HG03103 (cell line): ENCODE data around the gene FNIP2.

Experiments used
- ATAC-seq: cut with Tn5 transposase; IDR thresholded peaks from one replicate; pipeline ENCODE4 v1.9.1; 2021; ENCODE audit warnings: low read depth; ENCODE audit not compliant: unreplicated experiment

Gene FNIP2

DNA sequence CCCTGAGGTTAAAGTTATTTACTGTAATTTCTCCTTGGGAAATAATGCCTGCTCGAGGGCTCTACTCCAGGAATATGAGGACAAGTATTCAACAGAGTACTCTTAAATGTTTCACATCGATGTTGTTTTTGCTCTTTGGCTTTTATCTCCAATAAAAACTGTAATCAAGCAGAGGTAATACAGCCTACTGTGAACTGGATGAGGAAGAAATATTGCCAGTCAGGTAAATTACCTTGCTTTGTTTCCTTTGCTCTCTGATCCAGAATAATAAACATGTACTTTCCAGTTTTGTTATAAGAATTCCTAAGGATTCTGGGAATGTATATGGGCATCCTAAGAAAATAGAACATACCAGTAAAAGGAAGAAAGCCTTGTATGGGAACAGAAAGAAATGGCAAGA, 60.4 kb downstream of the FNIP2 start:
- no peak for ATAC-seq

- ATAC-seq, result no peak
Observed at GRCh38 chr4:158833602-158834001, 64.8 kb downstream of the FNIP2 start.

DNA sequence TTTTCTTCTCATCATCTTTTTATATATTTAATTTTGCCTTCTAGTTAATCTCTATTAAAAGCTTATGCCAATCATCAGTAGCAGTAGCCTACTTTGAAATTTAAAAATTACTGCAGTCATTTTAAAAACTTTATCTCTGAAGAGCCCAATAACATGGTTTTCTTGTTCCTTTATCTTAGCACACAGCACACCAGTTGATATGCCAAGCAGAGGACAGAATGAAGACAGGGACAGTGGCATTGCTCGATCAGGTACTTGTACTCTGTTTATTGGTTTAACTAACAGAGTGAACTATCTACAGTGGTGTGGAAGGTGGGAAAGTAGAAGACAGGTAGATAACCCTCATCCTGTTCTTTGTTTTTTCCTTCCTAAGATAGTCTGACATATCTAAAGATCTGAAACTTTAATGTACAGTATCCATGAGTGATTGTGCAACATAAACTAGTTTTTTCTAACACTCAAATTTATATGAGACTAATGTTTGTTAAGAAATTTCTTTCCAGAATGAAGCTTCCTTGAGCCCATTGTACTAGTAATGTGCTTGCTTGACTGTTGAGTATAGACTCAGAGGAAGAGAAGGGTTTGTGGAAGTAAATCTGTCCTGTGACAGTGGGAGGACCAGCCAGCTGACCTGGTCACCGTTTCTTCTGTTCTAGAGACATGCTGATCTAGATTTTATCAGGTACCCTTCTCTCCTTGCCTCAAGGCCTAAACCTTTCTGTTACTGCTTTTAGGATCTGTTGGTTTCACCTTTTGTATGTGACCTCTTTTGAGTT, 66.6 kb downstream of the FNIP2 start:
- no peak for ATAC-seq

DNA sequence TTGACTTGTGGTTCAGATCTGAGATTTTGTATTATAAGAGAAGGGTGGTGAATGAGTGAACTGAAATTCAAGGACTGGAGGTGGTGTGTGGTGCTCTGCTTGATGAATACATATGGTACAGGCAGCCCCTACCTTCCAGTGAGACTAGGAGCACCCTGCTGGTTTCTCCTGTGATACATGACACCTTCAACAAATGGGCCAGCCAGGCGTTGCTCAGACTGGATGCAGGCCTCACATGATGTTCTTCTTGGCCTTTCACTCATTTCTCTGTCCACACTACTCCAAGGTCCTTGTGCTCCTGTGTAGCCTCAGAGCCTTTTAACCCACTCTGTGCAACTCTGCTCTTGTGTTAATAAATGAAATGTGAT, 67.2 kb downstream of the FNIP2 start:
- ATAC-seq, result no peak

DNA sequence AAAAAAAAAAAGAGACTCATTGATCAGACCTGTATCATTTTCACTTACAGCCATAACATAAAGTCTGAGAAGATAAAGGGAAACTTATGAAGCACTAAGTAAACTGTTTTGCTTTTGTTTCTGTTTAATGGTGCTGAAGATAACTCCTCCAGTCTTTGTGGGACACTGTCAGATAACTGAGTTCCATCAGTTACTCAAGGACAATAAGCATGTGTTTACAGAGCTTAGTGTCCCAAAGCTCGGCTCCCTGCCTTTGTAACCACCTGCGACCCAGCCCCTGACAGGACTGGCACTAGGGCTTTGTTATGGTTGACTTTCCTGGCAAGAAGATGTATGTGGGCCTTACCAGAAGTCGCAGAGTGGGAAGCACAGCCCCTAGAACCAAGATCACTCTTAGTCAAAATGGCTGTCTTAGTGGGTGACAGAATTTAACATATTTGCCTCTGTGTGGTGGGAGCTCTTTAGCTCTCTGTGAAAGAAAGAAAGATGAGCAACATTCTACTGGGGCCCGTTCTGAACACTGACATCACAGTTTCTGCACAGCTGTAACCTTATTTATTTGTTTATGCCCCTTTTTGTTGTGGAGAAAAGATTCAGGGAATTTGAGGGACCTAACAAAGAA, 68.1 kb downstream of the FNIP2 start:
- ATAC-seq, result no peak

DNA sequence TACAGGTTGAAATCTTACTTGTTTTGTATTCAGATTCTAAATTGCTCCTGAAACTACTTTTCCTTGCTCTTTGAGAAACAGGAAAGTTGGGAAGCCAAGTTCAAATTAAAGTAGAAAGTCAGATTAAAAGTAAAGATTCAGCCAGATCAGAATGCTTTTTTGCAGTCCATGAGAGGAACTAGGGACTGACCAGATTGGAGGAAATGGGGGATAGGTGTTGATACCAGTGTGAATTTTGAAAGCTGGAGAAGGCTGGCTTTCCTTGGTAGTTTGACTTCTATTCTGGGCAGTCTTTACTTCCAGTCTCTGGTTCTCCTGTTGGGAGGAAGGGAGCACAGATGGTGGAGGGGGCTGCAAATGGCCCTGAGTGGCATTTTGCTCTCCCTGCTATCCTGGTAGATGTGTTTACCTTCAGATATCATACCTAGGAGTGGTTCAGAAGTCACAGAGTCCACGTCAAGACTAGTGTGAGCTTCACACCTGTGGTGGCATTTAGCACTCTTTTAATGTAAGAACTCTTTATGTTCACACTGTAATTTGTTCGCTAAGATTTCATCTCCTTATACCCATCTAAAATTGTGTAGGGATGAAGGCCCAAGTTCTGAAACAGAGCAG, 68.8 kb downstream of the FNIP2 start:
- ATAC-seq, result no peak

GRCh38 chr4:158840131-158840530, 71.3 kb downstream of the FNIP2 start:
- ATAC-seq, result no peak

- ATAC-seq, result no peak
Observed at GRCh38 chr4:158841540-158841939, 72.7 kb downstream of the FNIP2 start.

GRCh38 chr4:158845311-158846041, 76.7 kb downstream of the FNIP2 start:
- ATAC-seq, result no peak

DNA sequence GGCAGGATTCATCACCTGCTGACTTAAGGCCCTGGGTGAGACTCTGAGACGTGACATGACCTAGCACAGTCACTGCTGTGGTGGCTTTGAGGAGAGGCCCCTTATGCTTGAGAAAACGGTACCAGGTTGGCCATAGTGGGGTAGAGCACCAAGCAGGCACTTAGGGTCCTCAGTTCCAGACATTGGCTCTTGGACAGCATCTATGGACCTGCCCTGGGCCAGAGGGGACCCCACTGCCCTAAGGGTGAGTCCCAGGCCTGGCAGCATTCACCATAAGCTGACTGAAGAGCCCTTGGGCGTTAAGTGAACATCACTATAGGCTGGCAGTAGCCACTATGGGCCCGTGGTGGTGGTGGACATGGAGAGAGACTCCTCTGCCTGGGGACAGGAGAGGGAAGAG, 78.7 kb downstream of the FNIP2 start:
- no peak for ATAC-seq

DNA sequence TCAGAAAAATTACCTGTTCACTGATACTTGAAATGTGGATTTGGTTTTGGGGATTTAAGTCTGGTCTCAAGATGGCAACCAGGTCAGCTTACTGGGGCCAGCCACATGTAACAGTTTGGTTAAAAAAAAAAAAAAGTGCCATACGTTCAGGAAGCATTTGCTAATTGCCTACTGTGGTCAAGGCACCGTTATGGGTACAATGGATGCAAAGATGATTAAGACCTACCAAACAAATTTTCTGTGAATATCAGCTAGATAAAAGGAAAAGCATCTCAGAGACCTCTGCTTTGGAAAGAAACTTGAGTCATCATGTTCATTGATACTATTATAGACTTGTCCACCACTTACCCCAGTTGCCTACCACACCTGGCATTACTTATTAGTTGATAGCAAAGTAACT, 80.9 kb downstream of the FNIP2 start:
- no peak for ATAC-seq

DNA sequence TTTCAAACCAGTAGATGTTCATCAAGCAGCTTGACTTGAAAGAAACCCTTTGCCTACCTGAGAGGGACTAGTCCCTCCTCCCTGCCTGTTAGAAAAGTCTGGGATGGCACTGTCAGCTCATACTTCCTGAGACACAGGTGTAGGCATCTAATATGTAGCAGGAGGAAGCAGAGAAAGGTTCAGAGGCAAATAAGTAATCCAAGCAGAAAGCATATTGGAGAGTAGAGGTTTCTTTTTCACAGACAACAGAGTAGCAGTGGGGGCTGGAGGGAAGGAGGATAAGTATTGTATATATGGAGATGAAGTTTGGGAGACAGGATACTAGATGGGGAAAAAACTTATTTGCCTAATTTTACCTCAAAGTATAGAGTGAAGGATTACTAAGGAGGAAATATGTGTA, 81.5 kb downstream of the FNIP2 start:
- no peak for ATAC-seq

DNA sequence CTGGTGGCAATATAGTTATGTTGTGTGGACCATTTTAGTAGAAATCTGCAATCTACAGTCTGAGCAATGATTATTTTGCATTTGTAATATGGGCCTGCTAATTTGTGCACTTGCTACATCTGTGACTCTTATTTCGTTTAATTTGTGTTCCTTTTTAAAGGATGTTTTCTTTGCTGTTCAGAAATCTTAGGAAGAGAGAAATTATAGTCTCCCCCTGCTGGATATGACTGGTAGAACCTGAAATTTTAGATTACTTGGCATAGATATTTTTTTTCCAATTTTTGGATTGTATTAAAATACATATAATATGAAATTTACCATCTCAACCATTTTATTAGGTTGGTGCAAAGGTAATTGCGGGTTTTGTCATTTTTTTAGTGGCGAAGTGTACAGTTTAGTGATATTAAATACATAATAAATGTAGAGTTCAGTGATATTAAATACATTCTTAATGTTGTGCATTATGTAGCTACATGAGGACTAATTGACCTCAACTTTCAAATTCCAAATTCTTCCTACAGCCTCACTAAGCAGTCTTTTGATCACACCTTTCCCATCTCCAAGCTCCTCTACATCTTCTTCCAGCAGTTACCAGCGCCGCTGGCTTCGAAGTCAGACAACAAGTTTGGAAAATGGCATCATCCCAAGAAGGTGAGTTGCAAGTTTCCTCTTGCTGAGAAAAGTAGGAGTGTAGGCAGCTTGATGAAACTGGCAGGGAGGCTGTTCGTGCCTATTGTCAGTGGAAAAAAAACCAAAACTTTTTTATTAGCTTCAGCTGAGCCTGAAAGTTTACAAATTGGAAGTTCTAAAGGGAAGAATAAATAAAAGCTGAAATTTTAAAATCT, 82.2 kb downstream of the FNIP2 start:
- no peak for ATAC-seq

DNA sequence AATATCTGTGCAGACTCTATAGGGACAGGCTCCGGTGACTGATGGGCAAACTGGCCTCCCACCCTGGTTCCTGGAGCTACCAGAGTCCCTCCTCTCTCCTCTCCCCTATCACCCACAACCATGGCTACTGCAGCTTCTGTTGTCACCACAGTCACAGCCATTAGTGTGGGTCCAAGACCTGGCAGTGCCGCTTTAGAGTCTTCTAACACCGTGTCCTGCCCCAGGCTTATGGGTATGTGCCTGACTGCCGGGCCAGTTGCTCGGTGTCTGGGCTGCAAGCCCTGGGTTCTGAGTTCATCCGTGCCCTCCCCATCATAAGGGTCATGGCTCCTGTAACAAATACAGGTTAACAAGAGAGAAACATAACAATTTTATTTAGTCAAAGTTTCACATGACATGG, 85.4 kb downstream of the FNIP2 start:
- ATAC-seq, result no peak

- ATAC-seq, result peak; percentile 79
Observed at GRCh38 chr4:158856852-158857251, 88.0 kb downstream of the FNIP2 start.

GRCh38 chr4:158857951-158858350, 89.1 kb downstream of the FNIP2 start:
- ATAC-seq, result no peak

DNA sequence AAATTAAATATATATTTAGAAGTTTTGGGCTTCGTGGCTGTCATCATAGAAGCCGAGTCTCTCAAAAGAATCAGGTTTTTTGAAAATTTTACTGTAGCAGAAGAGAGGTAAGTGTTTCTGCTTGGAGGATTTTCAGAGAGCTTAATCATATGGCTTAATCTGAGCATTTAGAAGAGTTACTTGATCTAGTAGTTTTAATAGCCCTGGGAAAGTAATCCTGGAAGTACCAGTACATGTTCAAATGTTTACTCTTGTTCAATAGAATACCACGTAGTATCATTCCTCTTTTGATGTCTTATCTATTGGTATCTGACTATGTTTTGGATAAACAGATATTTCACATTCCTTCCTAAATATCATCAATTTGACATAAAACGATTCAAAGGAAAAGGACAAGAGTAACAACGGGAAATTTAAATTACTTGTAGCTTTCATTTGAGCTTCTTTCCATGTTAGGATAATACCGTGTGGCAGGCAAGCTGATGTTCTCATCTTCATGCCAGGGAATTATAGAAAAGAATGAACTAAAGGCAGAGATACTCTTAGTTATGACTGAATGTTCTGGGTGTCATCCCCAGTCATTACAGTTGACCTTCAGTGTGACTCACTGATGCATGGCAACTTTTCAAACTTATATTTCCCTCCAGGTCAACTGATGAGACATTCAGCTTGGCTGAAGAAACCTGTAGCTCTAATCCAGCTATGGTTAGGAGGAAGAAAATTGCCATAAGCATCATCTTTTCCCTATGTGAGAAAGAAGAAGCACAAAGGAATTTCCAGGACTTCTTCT, 89.8 kb downstream of the FNIP2 start:
- ATAC-seq, result no peak

- no peak for ATAC-seq
Observed at GRCh38 chr4:158859661-158860060, 90.8 kb downstream of the FNIP2 start.

DNA sequence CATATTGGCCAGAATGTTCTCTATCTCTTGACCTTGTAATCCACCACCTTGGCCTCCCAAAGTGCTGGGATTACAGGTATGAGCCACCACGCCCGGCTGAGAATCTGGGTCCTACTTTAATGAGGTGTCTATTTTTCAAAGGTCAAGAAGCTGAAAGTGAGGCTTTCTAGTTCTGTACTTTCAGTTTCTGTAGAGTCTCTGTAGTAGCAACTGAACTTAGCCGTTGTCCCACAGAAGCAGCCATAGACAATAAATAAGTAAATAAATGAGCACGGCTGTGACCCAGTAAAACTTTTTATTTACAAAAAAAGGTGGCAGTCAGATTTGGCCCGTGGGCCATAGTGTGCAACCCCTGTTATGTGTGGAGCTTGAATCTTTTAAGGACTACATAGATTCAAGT, 92.0 kb downstream of the FNIP2 start:
- peak; percentile 48 for ATAC-seq

DNA sequence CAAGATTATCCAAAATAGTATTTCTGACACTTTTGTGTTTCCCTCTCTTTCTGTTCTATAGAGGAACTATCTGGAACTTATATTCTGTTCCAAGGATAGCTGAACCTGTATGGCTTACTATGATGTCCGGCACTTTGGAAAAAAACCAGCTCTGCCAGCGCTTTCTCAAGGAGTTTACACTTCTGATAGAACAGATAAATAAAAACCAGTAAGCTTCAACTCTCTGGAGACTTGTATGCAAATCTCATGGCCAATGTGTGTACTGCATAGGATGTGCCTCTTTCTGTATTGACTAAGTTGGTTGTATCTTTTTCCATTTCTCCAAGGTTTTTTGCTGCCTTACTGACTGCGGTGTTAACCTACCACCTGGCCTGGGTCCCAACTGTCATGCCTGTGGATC, 92.5 kb downstream of the FNIP2 start:
- ATAC-seq, result no peak
